GM23338 (cell line): Measurements from ENCODE around the gene DNAJC12. TPM values are rescaled to one million over a fixed set of nuclear protein-coding genes. Genes with fewer than 3 reads are reported as not detected.

Experiments
- ATAC-seq: fragments of 200-7000 bp; cut with Tn5 transposase; 3 replicates; pipeline ENCODE4 v1.9.1; 2020
- DNase-seq: peaks from one replicate; pipeline ENCODE4 v3.0.0-alpha.2; 2015; ENCODE audit warnings: low spot score
- H2AFZ ChIP-seq: fragments of 200-600 bp; sonication (generic); 2 replicates; pipeline ENCODE4 v1.8.0; 2016; ENCODE audit warnings: antibody characterized with exemption, mild to moderate bottlenecking, moderate library complexity
- H3F3A ChIP-seq: fragments of 200-600 bp; sonication (generic); replicated peaks from 2 replicates; pipeline ENCODE4 v1.8.0; 2017; ENCODE audit warnings: antibody characterized with exemption, mixed run types, low read depth
- H3K27ac ChIP-seq: fragments of 200-600 bp; sonication (generic); 2 replicates; pipeline ENCODE4 v1.6.1; 2016; ENCODE audit warnings: low read depth
- H3K27me3 ChIP-seq: fragments of 200-600 bp; sonication (generic); 2 replicates; pipeline ENCODE4 v1.8.0; 2016; ENCODE audit warnings: mild to moderate bottlenecking, mixed run types, moderate library complexity; ENCODE audit not compliant: insufficient read depth
- H3K36me3 ChIP-seq: fragments of 200-600 bp; sonication (generic); 2 replicates; pipeline ENCODE4 v1.8.0; 2016; ENCODE audit warnings: mild to moderate bottlenecking; ENCODE audit not compliant: insufficient read depth
- H3K4me1 ChIP-seq: fragments of 200-600 bp; sonication (generic); 2 replicates; pipeline ENCODE4 v1.8.0; 2016; ENCODE audit warnings: mild to moderate bottlenecking, moderate library complexity; ENCODE audit not compliant: insufficient read depth
- H3K4me2 ChIP-seq: fragments of 200-600 bp; sonication (generic); 2 replicates; pipeline ENCODE4 v1.7.1; 2017; ENCODE audit warnings: mixed run types
- H3K4me3 ChIP-seq: fragments of 200-600 bp; sonication (generic); 2 replicates; pipeline ENCODE4 v1.6.1; 2016; ENCODE audit warnings: mixed run types
- H3K79me2 ChIP-seq: fragments of 200-600 bp; sonication (generic); replicated peaks from 2 replicates; pipeline ENCODE4 v1.8.0; 2017; ENCODE audit warnings: mild to moderate bottlenecking; ENCODE audit not compliant: insufficient read depth
- H3K9me2 ChIP-seq: fragments of 200-600 bp; sonication (generic); 2 replicates; pipeline ENCODE4 v1.8.0; 2017; ENCODE audit not compliant: insufficient read depth
- H4K20me1 ChIP-seq: fragments of 200-600 bp; sonication (generic); replicated peaks from 2 replicates; pipeline ENCODE4 v1.8.0; 2017; ENCODE audit warnings: mild to moderate bottlenecking; ENCODE audit not compliant: insufficient read depth
- H3K27ac Mint-ChIP-seq: 2 replicates; pipeline ENCODE4 v1.8.0; 2020; ENCODE audit warnings: inconsistent platforms, mild to moderate bottlenecking, moderate library complexity, mixed read lengths
- H3K27me3 Mint-ChIP-seq: 3 replicates; pipeline ENCODE4 v1.8.0; 2022; ENCODE audit warnings: low read depth, mild to moderate bottlenecking, moderate library complexity, mixed read lengths, inconsistent platforms; ENCODE audit not compliant: insufficient read depth, poor library complexity
- H3K36me3 Mint-ChIP-seq: 3 replicates; pipeline ENCODE4 v1.8.0; 2021; ENCODE audit warnings: low read depth, mild to moderate bottlenecking, inconsistent platforms, moderate library complexity, mixed read lengths
- H3K4me1 Mint-ChIP-seq: 3 replicates; pipeline ENCODE4 v1.8.0; 2020; ENCODE audit warnings: mild to moderate bottlenecking, inconsistent platforms, mixed read lengths
- H3K4me3 Mint-ChIP-seq: 3 replicates; pipeline ENCODE4 v1.8.0; 2021; ENCODE audit warnings: moderate library complexity, mild to moderate bottlenecking, inconsistent platforms, mixed read lengths
- H3K9me3 Mint-ChIP-seq: 3 replicates; pipeline ENCODE4 v1.8.0; 2020; ENCODE audit warnings: moderate library complexity, mild to moderate bottlenecking, inconsistent platforms, mixed read lengths
- CREB1 ChIP-seq: fragments of 250-450 bp; sonication (Bioruptor Pico); IDR thresholded peaks from 2 replicates; pipeline ENCODE4 v1.5.0; 2020; ENCODE audit warnings: low read depth, mild to moderate bottlenecking, moderate library complexity
- EZH2 ChIP-seq: fragments of 200-600 bp; sonication (generic); IDR thresholded peaks from one replicate; pipeline ENCODE4 v1.8.0; 2017; ENCODE audit warnings: antibody characterized with exemption, mild to moderate bottlenecking, low read depth; ENCODE audit not compliant: unreplicated experiment
- EZH2phosphoT487 ChIP-seq: fragments of 200-600 bp; sonication (generic); IDR thresholded peaks from one replicate; pipeline ENCODE4 v1.8.1; 2018; ENCODE audit warnings: antibody characterized with exemption; ENCODE audit not compliant: unreplicated experiment
- POLR2AphosphoS5 ChIP-seq: IDR thresholded peaks from 2 replicates; pipeline ENCODE4 v1.6.1; 2016; ENCODE audit warnings: antibody characterized with exemption, low read depth
- REST ChIP-seq: IDR thresholded peaks from one replicate; pipeline ENCODE4 v1.6.1; 2018; ENCODE audit warnings: antibody characterized with exemption; ENCODE audit not compliant: unreplicated experiment
- STAT1 ChIP-seq: IDR thresholded peaks from one replicate; pipeline ENCODE4 v1.6.1; 2016; ENCODE audit warnings: antibody characterized with exemption; ENCODE audit not compliant: unreplicated experiment
- ZNF114 ChIP-seq: fragments of 250-450 bp; sonication (Bioruptor Pico); IDR thresholded peaks from 2 replicates; pipeline ENCODE4 v1.5.0; 2020; ENCODE audit warnings: mild to moderate bottlenecking, moderate library complexity
- ZNF331 ChIP-seq: fragments of 250-450 bp; sonication (Bioruptor Pico); IDR thresholded peaks from 2 replicates; pipeline ENCODE4 v1.5.0; 2020; ENCODE audit warnings: low read depth, mild to moderate bottlenecking, moderate library complexity
- polyA plus RNA-seq: library from polyadenylated mRNA; unstranded; fragments of >200 nt; fragmentation: Nextera tagmentation; extraction: Ambion mirVana; gene quantifications from 2 replicates; pipeline ENCODE4 v1.2.1, GENCODE V29; 2016
- total RNA-seq: library from RNA; depleted of rRNA; stranded (reverse); fragments of >200 nt; shearing (Covaris generic); gene quantifications from 2 replicates; pipeline ENCODE4 v1.2.3, GENCODE V29; 2014
- TF ChIP-seq, protein P1 (sequence below), 2 experiments: fragments of 200-600 bp in 1 of 2; sonication (generic) in 1 of 2; conservative IDR thresholded peaks; 2 replicates each; pipeline versions ENCODE4 v1.5.1 to v1.6.1; 2016 to 2017; ENCODE audit warnings: antibody characterized with exemption in 2 of 2, low read depth in 2 of 2, mild to moderate bottlenecking in 2 of 2, moderate library complexity in 1 of 2
- TF ChIP-seq, protein P2 (sequence below): IDR thresholded peaks from 2 replicates; pipeline ENCODE4 v1.6.1; 2016; ENCODE audit warnings: antibody characterized with exemption

Gene DNAJC12
- total and polyA plus RNA-seq, 2 experiments from 2014 or later: 2.2 to 4.5 TPM

DNA sequence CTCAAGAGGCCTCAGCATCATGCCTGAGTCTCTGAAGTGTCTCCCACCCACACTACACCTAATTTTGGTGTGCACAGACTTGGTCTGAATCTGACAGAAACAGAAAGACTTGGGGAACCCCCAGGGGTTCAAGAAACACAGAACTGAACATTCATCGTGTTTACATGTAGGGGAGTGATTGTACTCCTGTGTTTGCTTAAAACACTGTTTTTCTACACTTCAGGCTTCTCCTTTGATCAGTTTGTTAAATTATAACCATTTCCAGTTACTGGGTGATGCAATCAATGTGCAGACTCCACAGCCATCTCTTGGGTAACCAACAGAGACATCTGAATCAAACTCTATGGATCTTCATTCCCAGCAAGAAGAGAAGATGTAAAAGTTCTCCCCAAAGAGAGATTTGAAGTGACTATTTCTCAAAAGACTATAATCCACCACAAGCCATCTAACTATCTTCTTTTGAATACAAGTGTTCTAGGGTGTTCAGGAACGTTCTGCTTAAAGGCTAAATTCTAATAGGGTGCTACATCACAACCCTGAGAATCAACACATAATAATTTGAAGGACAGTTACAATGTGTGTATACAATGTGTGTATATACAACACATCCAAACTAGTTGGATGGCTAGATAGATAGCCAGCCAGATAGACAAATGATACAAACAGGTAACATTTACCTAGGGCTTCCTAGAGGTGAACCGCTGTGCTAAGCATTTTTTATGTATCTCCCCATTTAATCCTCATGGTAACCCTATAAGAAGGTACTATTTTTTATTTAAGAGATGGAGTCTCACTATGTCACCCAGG is 34.2 kb downstream of the DNAJC12 start (continued):
- TF ChIP-seq, protein P1, sequence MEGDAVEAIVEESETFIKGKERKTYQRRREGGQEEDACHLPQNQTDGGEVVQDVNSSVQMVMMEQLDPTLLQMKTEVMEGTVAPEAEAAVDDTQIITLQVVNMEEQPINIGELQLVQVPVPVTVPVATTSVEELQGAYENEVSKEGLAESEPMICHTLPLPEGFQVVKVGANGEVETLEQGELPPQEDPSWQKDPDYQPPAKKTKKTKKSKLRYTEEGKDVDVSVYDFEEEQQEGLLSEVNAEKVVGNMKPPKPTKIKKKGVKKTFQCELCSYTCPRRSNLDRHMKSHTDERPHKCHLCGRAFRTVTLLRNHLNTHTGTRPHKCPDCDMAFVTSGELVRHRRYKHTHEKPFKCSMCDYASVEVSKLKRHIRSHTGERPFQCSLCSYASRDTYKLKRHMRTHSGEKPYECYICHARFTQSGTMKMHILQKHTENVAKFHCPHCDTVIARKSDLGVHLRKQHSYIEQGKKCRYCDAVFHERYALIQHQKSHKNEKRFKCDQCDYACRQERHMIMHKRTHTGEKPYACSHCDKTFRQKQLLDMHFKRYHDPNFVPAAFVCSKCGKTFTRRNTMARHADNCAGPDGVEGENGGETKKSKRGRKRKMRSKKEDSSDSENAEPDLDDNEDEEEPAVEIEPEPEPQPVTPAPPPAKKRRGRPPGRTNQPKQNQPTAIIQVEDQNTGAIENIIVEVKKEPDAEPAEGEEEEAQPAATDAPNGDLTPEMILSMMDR (conservative IDR thresholded peaks at IDR 0.05; ENCODE audit: low read depth in 2 of 2): no peak
- no peak for TF ChIP-seq POLR2AphosphoS5

DNA sequence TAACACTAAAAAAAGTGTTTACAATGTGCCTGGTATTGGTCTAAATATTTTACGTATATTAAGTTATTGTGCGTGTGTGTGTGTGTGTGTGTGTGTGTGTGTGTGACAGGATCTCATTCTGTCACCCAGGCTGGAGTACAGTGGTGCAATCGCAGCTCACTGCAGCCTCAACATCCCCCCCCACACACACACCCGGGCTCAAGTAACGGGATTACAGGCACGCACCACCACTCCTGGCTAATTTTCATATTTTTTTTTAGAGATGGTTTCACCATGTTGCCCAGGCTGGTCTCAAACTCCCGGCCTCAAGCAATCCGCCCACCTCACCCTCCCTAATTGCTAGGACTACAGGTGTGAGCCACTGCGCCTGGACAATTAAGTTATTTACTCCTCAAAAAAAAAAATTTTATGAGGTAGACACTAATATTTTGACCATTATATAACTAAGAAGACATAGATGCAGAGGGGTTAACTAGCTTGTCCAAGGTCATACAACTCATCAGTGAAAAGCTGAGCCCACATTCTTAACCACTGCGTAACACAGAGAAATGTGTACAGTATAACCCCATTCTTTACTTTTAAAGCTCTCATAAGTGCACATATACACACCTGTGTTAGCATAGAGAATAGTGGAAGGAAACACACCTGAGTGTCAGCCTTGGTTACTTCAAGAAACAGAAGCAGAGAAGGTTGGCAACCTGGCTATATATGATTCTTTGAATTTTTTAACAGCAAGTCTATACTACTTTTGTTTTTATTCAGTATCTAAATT is 35.0 kb downstream of the DNAJC12 start:
- Histone ChIP-seq H3K27ac (no peak overlapping the region), H3K4me1 (peaks cover 9% of the 10 kb centered on the region), H2AFZ (no peak overlapping the region), H3K36me3 (no peaks in the 10 kb centered on the region), H3K4me2 (no peak overlapping the region), H4K20me1 (no peaks in the 10 kb centered on the region), H3K27me3 (no peaks in the 10 kb centered on the region), H3K9me2 (no peaks in the 10 kb centered on the region), H3K4me3 (no peak overlapping the region), H3K79me2 (no peaks in the 10 kb centered on the region), H3F3A (no peaks in the 10 kb centered on the region)
- DNase-seq (no peak), ATAC-seq (no peak)
- Mint-ChIP-seq H3K27ac (no peak overlapping the region), H3K4me3 (no peak overlapping the region), H3K36me3 (no peaks in the 10 kb centered on the region), H3K4me1 (peaks cover 7% of the 10 kb centered on the region), H3K27me3 (no peaks in the 10 kb centered on the region), H3K9me3 (no peaks in the 10 kb centered on the region)
- TF ChIP-seq ZNF331 (CRISPR knock-in tag) (no peak), POLR2AphosphoS5 (no peak), EZH2phosphoT487 (no peak), CREB1 (CRISPR knock-in tag) (no peak), REST (no peak), STAT1 (no peak), EZH2 (no peak), ZNF114 (CRISPR knock-in tag) (no peak)
- TF ChIP-seq, protein P2, sequence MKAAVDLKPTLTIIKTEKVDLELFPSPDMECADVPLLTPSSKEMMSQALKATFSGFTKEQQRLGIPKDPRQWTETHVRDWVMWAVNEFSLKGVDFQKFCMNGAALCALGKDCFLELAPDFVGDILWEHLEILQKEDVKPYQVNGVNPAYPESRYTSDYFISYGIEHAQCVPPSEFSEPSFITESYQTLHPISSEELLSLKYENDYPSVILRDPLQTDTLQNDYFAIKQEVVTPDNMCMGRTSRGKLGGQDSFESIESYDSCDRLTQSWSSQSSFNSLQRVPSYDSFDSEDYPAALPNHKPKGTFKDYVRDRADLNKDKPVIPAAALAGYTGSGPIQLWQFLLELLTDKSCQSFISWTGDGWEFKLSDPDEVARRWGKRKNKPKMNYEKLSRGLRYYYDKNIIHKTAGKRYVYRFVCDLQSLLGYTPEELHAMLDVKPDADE: no peak
